ENCODE data around the gene FAM174C.
"Not testable (repeated sequence)": the region's sequence is repeated elsewhere in the genome, so short reads cannot be mapped to it uniquely, and the experiment has no call there.

FAM174C gene

DNA sequence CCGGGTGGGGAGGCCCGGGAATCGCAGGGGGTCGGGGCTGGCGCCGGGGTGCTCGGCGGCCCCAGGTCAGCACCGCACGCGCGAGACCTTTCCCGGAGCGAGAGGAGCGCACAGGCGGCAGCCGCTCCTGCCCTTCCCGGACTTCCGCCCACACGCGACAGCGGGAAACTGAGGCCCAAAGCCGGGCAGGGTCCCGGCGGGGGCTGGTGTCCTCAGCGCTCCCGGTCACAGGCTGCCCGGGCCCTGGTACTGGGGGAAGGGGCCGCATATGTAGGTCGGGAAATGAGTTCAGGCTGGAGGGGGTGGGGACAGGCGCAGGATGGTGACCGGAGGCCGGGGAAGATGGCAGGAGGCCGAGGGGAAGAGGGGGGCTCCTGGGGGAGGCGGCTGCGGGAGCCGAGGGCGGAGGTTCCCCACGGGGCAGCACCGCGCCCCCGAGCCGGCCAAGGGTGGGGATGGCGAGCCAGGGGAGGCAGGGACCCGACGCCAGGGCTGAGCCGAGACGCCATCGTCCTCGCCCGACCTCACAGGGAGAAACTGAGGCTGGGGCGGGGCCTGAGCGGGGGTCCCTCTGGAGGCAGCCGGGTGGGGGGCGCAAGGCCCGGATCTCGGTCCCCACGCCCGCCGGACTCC, 38.2 kb upstream of the FAM174C start:
- no peak for DNase-seq (ENCODE audit: low spot score)

GRCh38 chr19:1237754-1238368, 37.5 kb upstream of the FAM174C start, which contains the start of gene CBARP:
Gene CBARP (minus strand): TSS chr19:1238005. CDS start chr19:1236100, 1,905 bp downstream.
- no peak for DNase-seq (ENCODE audit: low spot score)

DNA sequence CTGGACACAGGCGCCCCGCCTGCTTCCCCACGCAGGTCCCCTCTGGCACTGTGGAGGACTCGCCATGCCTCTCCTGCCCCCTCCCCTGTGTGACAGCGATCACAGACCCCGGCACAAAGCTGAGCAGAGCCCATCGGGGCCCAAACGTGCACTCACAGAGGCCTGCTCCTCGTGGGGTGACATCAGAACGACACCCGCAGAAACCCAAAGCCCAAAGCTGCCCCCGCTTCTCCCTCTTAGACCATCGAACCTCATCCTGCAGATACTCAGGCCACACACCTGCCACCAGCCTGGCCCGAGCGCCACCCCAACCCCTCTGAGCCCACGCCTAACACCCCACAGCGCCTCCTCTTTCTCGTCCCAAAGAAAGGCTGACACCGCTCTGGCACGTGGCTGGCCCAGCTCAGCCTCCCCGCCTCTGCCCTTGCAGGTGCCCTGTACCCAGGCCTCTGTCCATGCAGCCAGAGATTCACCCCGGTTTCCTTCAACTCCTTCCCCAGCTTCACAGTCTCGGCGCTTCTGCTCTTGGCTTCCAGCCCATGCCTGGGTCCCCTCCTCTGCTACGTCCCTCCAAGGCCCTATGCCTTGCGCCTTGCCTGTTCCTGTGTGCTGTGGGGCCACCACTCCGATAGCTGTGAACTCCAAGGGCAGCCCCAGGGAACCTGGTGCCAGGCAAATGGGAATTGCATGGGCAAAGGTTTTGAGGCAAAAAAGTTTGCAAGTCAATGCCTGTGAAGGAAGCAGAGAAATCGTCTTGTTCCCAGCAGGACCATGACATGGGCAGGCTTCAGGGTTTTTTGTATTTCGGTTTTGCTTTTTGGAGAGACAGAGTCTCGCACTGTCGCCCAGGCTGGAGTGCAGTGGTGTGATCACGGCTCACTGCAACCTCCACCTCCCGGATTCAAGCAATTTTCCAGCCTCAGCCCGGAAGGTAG, 36.7 kb upstream of the FAM174C start:
- no peak for DNase-seq (ENCODE audit: low spot score)

- DNase-seq (ENCODE audit: low spot score): no peak
These were observed 35.9 kb upstream of the FAM174C start for GRCh38 chr19:1239420-1239795.

DNA sequence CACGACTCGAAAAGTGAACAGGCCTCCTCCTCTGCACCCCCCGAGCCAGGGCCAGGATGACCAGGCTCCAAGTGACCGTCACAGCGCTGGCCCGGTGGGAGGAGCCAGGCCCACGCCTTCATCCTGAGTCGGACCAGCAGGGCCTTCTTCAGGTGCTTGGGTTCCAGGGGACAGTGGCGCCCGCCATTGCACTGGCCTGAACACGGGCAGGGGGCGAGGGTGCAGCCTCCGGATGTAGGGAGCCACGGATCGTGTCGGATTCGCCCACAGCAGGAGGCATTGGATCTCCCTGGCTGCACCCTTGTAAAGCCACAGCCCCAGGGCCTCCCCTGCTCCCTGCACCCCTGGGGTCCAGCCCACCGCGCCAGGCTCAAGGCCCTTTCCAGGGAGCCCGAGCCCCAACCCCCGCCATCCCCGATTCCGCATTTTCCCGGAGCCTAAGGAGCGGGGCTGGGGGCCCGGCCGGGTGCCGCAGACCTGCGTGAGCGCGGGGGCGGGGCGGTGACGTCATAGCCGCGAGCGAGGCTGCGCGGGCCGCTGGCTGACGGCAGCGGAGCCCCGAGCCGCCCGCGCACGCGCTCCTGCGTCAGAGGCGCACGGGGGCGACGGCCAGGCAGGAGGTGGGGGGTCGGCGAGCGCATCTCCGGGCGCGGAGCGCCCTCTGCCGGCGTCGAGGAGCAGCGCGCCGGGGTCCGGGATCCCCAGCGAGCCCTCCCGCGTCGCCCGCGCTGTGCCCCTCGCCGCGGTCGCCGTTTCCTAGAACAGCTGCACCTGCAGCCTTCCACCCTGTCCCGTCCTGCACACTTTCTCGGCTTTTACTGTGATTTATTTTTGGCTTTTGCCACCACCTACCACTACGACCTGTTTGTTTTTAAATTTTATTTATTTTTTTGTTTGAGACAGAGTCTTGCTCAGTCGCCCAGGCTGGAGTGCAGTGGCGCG, 35.3 kb upstream of the FAM174C start:
- DNase-seq (ENCODE audit: low spot score): peak; percentile 85

- no peak for DNase-seq (ENCODE audit: low spot score)
These were observed 34.4 kb upstream of the FAM174C start for GRCh38 chr19:1240925-1241324.

DNA sequence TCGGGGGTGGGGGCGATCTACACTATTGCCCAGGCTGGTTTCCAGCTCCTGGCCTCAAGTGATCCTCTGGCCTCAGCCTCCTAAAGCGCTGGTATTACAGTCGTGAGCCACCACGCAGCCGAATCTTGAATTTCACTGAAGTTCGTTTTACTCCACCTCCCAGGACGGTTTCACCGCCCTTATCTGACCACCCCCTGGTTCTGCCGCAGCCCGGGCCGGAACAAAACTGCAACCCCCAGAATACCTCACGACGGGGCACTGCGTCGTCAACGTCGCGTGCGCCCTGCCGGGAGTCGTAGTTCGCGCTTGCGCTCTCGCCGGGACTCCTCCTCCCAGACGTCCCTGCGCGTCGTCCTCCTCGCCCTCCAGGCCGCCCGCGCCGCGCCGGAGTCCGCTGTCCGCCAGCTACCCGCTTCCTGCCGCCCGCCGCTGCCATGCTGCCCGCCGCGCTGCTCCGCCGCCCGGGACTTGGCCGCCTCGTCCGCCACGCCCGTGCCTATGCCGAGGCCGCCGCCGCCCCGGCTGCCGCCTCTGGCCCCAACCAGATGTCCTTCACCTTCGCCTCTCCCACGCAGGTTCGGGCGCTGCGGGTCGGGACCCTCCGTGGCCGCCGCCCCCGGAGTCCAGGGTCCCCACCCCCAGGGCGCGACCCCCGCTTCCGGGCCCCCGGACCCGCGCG, 33.8 kb upstream of the FAM174C start, which contains the start of gene ATP5F1D:
Gene ATP5F1D (plus strand): TSS at position 335 of the 679 bp plus-strand sequence. CDS start 100 bp downstream, at position 435.
- DNase-seq (ENCODE audit: low spot score): peak; percentile 92

- DNase-seq (ENCODE audit: low spot score): peak; percentile 84
These were observed 31.3 kb upstream of the FAM174C start for GRCh38 chr19:1243768-1244692.

DNA sequence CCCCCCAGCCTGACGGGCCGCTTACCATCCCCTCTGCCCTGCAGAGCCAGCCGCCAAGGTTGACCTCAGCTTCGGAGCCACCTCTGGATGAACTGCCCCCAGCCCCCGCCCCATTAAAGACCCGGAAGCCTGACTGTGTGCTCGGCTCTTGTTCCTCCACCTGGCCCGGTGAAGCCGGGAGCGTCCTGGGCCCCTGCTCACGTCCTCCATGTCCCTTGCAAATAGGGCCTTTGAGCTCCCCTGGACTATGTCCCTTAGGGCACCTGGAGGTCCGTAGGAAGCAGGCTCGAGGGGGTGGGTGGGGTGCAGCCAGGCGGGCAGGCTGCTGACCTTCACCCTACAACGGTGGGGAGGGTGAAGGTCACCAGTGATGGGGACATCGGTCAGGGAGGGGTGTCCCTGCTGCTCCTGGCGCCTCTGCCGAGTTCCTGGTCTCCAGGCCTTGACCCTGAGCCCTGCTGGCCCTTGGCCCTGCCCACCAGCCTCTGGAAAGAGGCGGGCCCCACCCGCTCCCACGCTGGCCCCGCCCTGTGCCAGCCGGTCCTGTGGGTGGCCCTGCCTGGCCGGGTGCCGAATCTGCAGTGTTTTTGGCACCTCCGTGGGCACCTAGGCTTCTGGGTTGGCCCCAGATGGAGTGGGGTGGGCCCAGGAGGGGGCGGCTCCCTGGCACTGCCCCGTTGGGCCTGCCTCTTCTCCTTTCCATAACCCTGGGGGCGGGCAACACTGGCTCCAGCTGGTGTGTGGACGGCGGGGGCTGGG, 30.5 kb upstream of the FAM174C start:
- DNase-seq (ENCODE audit: low spot score): no peak

- DNase-seq (ENCODE audit: low spot score): no peak
These were observed 29.7 kb upstream of the FAM174C start for GRCh38 chr19:1245494-1246264.

DNA sequence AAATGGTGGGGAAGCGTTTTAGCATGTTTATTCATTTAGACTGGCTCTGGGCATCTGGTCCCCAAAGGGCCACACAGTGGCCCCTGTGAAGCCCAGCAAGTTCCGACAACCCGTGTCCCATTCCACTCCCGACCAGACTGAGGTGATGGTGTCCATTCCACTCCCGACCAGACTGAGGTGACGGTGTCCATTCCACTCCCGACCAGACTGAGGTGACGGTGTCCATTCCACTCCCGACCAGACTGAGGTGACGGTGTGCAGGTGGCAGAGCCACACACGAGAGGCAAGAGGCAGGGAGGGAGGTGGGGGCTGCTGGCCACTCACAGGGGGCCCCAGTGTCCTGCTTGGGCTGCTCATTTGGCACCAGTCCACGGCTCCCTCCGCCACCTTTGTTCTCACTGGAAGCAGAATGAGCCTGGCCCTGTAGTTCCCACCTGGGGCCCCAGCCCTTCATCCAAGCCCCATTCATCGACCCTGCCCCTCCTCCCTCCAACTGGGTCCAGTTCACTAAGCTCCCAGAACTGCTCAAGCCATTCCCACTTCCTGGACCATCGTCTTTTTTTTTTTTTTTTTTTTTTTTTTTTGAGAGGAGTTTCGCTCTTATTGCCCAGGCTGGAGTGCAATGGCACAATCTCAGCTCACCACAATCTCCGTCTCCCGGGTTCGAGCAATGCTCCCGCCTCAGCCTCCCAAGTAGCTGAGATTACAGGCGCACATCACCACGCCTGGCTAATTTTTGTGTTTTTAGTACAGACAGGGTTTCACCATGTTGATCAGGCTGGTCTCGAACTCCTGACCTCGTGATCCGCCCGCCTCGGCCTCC, 28.9 kb upstream of the FAM174C start:
- not testable (repeated sequence) for DNase-seq (ENCODE audit: low spot score)

GRCh38 chr19:1247748-1248138, 27.6 kb upstream of the FAM174C start:
- DNase-seq (ENCODE audit: low spot score): no peak

- DNase-seq (ENCODE audit: low spot score): peak; percentile 63
These were observed 27.1 kb upstream of the FAM174C start, which contains the start of gene MIDN for GRCh38 chr19:1248139-1248785. Gene MIDN (plus strand): TSS chr19:1248583. CDS start chr19:1250297, 1,714 bp downstream.

- peak; percentile 80 for DNase-seq (ENCODE audit: low spot score)
These were observed 26.5 kb upstream of the FAM174C start for GRCh38 chr19:1248786-1249297.

DNA sequence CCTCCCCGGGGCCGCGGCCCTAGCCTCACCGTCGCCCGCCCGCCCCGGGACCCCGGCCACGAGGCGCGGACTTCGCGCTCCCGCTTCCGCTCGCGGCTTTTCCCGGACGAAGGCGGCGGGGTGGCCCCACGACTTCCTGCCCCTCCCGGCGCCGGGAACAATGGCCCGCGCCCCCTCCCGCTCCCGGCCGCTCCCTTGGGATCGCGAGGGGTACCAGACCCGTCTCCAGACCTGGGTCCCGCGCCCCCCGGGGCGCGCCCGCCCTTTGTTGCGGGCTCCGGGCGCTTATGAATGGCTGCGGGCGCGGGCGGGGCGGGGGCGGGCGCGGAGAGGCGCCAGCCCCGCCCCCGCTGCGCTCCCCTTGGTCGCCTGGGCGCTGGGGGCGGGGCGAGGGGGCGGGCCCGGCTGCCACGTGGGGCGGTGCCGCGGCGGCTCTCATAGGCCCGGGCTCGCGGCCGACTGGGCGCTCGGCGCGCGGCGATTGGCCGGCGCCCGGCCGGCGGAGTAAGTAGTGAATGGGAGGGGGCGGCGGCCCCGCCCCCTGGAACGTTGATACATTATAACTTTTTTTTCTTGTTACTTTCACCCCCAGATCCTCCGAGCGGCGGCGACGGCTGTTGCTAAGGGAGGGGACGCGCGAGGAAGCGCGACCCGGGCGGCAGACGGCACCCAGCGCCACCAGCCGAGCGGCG, 25.9 kb upstream of the FAM174C start:
- DNase-seq (ENCODE audit: low spot score): peak; percentile 96

DNA sequence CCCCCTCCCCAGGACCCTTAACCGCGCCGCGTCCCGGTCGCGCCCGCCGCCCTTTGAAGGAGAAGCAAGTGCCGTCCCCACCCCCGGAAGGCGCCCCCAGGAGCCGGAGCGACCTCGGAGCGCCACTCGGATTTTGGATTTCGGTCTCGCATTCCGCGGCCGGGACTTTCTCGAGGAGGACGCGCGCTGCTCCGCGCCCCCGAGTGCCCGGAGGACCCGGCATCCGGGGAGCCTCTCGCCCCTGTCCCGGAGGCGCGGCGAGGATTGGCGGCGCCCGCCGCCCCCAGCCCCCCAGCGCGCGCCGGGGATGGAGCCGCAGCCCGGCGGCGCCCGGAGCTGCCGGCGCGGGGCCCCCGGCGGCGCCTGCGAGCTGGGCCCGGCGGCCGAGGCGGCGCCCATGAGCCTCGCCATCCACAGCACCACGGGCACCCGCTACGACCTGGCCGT, 25.3 kb upstream of the FAM174C start:
- DNase-seq (ENCODE audit: low spot score): no peak
